Measurements from ENCODE around the gene SSTR3.

- TF ChIP-seq CTCF (IDR thresholded peaks at IDR 0.05), result no peak
- no peak for TF ChIP-seq POLR2A (IDR thresholded peaks at IDR 0.05)
- TF ChIP-seq EP300 (IDR thresholded peaks at IDR 0.05), result no peak
These were observed 3.0 kb downstream of the SSTR3 start for GRCh38 chr22:37209140-37209845.

Data from ovary (tissue), 3 donors.